Measurements from ENCODE around the gene SLC17A5. TPM values are rescaled to one million over a fixed set of nuclear protein-coding genes. Genes with fewer than 3 reads are reported as not detected.

SLC17A5 gene
- total and polyA plus RNA-seq, 10 of the 15 experiments (the other 5 are each of a cell fraction or from before 2014, with no cell fraction given), result 2.3 to 7.2 (median 5.0) TPM

GRCh38 chr6:73560182-73560732, 93.5 kb downstream of the SLC17A5 start (continued):
- peak; percentile 59; the same call in 1 of the 2 replicates for TF ChIP-seq NFIC (IDR thresholded peaks at IDR 0.05; ENCODE audit: low read depth, low read length)
- TF ChIP-seq, protein P1, sequence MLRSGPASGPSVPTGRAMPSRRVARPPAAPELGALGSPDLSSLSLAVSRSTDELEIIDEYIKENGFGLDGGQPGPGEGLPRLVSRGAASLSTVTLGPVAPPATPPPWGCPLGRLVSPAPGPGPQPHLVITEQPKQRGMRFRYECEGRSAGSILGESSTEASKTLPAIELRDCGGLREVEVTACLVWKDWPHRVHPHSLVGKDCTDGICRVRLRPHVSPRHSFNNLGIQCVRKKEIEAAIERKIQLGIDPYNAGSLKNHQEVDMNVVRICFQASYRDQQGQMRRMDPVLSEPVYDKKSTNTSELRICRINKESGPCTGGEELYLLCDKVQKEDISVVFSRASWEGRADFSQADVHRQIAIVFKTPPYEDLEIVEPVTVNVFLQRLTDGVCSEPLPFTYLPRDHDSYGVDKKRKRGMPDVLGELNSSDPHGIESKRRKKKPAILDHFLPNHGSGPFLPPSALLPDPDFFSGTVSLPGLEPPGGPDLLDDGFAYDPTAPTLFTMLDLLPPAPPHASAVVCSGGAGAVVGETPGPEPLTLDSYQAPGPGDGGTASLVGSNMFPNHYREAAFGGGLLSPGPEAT (IDR thresholded peaks at IDR 0.05; ENCODE audit: low read depth), result 0 out of 2 replicates have a peak, but pooled peaks have one; percentile 25
- no peak for TF ChIP-seq MEF2B (IDR thresholded peaks at IDR 0.05; ENCODE audit: partially characterized antibody, poor library complexity, severe bottlenecking)
- peak; percentile 73 for TF ChIP-seq RUNX3 (IDR thresholded peaks at IDR 0.05; ENCODE audit: low read length)
- TF ChIP-seq MXI1 (IDR thresholded peaks at IDR 0.05; ENCODE audit: low read depth, low read length), result no peak
- no peak for TF ChIP-seq TCF12 (IDR thresholded peaks at IDR 0.05; ENCODE audit: low read depth, low read length)
- TF ChIP-seq POLR2AphosphoS5 (IDR thresholded peaks at IDR 0.05; ENCODE audit: low read length), result no peak
- TF ChIP-seq ZNF687 (IDR thresholded peaks at IDR 0.05), result no peak
- TF ChIP-seq SRF (IDR thresholded peaks at IDR 0.05; ENCODE audit: low read depth in 2 of 2, low read length in 2 of 2), result no peak
- TF ChIP-seq FOXM1 (IDR thresholded peaks at IDR 0.05; ENCODE audit: low read depth, low read length), result peak; percentile 69; the same call in 1 of the 2 replicates
- TF ChIP-seq, protein P2, sequence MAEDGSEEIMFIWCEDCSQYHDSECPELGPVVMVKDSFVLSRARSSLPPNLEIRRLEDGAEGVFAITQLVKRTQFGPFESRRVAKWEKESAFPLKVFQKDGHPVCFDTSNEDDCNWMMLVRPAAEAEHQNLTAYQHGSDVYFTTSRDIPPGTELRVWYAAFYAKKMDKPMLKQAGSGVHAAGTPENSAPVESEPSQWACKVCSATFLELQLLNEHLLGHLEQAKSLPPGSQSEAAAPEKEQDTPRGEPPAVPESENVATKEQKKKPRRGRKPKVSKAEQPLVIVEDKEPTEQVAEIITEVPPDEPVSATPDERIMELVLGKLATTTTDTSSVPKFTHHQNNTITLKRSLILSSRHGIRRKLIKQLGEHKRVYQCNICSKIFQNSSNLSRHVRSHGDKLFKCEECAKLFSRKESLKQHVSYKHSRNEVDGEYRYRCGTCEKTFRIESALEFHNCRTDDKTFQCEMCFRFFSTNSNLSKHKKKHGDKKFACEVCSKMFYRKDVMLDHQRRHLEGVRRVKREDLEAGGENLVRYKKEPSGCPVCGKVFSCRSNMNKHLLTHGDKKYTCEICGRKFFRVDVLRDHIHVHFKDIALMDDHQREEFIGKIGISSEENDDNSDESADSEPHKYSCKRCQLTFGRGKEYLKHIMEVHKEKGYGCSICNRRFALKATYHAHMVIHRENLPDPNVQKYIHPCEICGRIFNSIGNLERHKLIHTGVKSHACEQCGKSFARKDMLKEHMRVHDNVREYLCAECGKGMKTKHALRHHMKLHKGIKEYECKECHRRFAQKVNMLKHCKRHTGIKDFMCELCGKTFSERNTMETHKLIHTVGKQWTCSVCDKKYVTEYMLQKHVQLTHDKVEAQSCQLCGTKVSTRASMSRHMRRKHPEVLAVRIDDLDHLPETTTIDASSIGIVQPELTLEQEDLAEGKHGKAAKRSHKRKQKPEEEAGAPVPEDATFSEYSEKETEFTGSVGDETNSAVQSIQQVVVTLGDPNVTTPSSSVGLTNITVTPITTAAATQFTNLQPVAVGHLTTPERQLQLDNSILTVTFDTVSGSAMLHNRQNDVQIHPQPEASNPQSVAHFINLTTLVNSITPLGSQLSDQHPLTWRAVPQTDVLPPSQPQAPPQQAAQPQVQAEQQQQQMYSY (CRISPR knock-in tag; IDR thresholded peaks at IDR 0.05), result no peak
- no peak for TF ChIP-seq PAX5 (IDR thresholded peaks at IDR 0.05; ENCODE audit: borderline replicate concordance, low read depth, low read length)
- no peak for TF ChIP-seq MTA2 (IDR thresholded peaks at IDR 0.05; ENCODE audit: low read depth)
- TF ChIP-seq HDGF (IDR thresholded peaks at IDR 0.05), result no peak
- no peak for TF ChIP-seq STAT3 (IDR thresholded peaks at IDR 0.05; ENCODE audit: low read depth, low read length)
- TF ChIP-seq MYC (IDR thresholded peaks at IDR 0.05; ENCODE audit: insufficient read depth, insufficient read length, insufficient replicate concordance, low read length, severe bottlenecking), result no peak
- no peak for TF ChIP-seq LARP7 (IDR thresholded peaks at IDR 0.05)
- TF ChIP-seq, protein P3, sequence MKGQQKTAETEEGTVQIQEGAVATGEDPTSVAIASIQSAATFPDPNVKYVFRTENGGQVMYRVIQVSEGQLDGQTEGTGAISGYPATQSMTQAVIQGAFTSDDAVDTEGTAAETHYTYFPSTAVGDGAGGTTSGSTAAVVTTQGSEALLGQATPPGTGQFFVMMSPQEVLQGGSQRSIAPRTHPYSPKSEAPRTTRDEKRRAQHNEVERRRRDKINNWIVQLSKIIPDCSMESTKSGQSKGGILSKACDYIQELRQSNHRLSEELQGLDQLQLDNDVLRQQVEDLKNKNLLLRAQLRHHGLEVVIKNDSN (IDR thresholded peaks at IDR 0.05; ENCODE audit: borderline replicate concordance, extremely low read length, insufficient read depth, low read depth, low read length), result no peak
- TF ChIP-seq EGR1 (IDR thresholded peaks at IDR 0.05; ENCODE audit: borderline replicate concordance in 1 of 2, low read depth in 2 of 2, low read length in 2 of 2), result no peak
